Head of caudate nucleus (tissue), 42 donors: ENCODE results near the gene CDKAL1.
"Not testable (repeated sequence)": the region's sequence is repeated elsewhere in the genome, so short reads cannot be mapped to it uniquely, and the experiment has no call there.

Experiments used
- DNase-seq, 42 donors: peaks; one replicate each; pipeline versions ENCODE4 v3.0.0 to v3.0.0-alpha.2; 2020 to 2021; ENCODE audit warnings: mixed read lengths in 7 of 42
- intact Hi-C: fragments of 100-400 bp; cut with DNase I; formaldehyde crosslinking; loops from one replicate; pipeline ENCODE4 v1.15.0; 2022

CDKAL1 gene

DNA sequence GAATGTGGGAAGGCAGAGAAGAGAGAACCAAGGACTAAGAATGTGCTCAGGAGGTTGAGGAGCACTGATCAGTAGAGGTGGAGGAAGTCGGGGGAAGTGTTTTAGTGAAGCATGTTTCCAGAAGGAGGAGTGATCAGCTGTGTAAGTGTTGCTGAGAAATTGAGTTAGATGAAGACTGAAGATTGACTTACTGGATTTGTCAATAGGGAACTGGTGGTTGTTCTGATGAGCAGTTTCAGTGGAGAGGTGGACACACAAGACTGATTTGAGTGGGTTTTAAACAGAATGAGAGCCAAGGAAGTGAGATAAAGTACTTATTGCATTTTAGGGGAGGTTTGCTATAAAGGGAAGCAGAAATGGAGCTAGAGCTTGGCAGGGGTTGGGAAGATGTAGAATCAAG, 182.6 kb downstream of the CDKAL1 start:
- intact Hi-C loops: no loop called here
- no peak for DNase-seq

GRCh38 chr6:20717743-20718142, 183.5 kb downstream of the CDKAL1 start:
- no peak for DNase-seq
- intact Hi-C loops: no loop called here

GRCh38 chr6:20718705-20719653, 184.7 kb downstream of the CDKAL1 start:
- intact Hi-C loops: no loop called here
- DNase-seq: no peak

DNA sequence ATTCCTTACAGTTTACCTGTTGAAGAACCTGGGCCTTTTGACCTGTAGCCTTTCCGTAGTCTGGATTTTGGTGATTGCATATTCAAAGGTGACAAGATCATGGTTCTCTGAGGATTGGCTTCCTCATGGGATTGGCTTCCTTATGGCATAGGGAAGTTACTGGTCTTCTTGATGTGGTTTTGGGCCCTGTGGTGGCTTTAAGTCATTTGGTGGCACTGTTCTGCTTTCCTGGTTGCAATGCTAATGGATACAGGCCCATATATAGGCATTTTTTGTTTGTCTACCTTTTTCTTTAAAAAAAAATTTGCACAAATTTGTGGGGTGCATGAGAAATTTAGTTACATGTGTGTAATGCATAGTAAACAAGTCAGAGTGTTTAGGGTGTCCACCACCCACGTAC, 185.7 kb downstream of the CDKAL1 start:
- intact Hi-C loops: no loop called here
- no peak for DNase-seq

- DNase-seq, intact Hi-C loops: not testable (repeated sequence)
Observed at GRCh38 chr6:20721121-20721520, 186.9 kb downstream of the CDKAL1 start.

- intact Hi-C loops: no loop called here
- no peak for DNase-seq
Observed at GRCh38 chr6:20722455-20722854, 188.2 kb downstream of the CDKAL1 start.

DNA sequence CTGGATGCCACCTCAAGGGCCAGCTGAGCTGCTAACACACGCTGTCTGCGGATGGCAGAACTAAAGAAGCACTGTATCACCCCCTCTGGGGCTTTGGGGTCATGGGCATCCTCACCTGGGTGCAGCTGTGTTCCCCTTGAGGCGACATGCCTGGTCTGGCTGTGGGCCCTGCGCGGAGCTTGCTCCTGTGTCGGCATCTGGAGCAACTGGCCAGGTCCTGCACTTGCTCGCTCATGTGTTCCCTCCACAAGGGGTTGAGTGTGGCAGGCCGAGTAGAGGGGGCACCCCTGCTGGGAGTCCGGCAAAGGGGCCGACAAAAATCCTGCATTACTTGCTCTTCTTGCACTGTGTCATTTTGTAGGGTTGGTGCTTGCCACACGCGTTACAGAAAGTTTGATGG, 189.0 kb downstream of the CDKAL1 start:
- intact Hi-C loops: no loop called here
- DNase-seq: no peak

DNA sequence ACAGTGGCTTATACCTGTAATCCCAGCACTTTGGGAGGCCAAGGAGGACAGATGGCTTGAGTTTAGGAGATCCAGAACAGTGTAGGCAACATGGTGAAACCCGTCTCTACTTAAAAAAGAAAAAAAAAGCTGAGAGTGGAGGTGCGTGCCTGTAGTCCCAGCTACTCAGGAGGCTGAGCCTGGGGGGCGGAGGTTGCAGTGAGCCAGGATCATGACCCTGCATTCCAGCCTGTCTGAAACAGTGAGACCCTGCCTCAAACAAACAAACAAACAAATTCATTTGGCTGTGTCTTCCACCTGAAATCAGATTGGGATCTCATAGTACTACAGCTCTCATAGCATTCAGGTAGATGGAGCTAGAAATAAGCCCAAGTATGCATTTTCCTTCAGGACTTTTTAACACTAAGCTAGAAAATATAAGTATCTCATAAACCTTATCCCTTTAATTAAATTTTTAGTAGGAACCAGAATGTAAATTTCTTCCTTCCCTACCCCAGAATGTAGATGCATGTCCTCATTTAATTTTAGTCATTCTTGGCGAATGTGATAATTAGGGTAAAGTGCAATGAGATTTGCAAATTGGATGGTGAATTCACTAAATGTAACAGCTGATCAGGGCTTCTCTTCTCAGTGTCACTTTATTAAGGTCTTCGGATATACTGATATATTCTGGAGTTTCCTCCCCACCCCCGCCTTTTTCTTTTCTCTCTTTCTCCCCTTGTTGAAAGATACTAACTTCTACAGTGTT, 190.4 kb downstream of the CDKAL1 start:
- no peak for DNase-seq
- intact Hi-C loops: no loop called here

- intact Hi-C loops, DNase-seq: not testable (repeated sequence)
Observed at GRCh38 chr6:20725235-20725634, 191.0 kb downstream of the CDKAL1 start.

DNA sequence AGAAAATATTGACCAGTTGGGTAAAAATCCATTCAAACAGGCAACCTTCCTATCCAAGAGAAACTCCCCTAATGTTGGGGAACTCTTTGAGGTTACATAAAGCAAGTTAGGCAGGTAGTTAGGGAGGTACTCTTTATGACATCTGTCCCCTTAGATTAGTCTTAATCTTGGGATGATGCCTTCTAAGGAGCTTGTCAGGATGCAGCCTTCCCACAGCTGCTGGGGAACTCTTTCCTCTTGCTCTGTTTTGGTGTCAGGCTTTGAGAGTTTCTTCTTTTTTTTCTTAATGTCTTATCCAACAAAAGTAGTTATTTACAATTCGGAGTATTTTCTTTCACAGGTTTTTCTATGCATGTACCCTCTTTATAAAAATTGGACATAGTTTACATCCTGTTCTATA, 194.8 kb downstream of the CDKAL1 start:
- intact Hi-C loops: no loop called here
- no peak for DNase-seq

- intact Hi-C loops, DNase-seq: not testable (repeated sequence)
Observed at GRCh38 chr6:20732362-20732761, 198.1 kb downstream of the CDKAL1 start.

DNA sequence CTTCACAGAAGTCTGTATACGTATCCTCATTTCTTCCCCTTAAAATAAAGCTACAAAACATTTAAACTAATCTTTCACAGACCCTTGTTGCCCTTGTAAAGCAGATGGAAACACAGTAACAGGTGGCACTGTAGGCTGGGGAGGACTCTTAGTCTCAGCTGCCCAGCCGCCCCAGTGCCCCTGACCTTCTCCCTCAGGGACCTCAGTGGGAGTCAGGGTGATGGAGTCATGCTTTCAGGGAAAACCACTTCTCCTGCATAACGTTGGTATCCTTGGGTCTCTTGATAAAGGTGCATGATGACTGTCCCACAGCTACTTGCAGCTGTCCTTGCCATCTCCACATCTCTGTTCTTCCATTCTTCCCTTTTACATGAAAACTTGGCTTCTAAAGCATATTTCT, 198.6 kb downstream of the CDKAL1 start:
- intact Hi-C loops: no loop called here
- no peak for DNase-seq

- no peak for DNase-seq
- intact Hi-C loops: no loop called here
Observed at GRCh38 chr6:20737912-20738311, 203.7 kb downstream of the CDKAL1 start.

DNA sequence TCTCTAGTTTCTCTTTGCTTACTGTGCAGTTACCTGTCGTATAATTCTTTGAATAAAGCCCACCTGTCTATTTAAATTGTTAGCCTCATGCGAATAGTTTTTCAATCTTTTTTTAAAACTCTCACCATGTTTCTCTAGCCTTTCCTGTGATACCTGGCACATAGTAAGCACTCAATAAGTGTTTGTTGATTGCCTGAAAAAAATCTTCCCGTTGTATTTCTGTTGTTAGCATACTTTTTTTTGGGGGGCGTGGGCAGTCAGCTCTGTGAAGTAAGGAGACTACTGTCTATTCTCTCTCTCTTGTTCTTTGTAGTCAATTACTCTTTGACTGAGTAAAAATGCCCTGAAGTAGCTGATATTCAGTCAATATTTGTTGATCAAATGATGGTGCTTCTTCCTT, 205.8 kb downstream of the CDKAL1 start:
- intact Hi-C loops: no loop called here
- DNase-seq: no peak

GRCh38 chr6:20740727-20741126, 206.5 kb downstream of the CDKAL1 start:
- intact Hi-C loops: no loop called here

GRCh38 chr6:20741490-20741889, 207.2 kb downstream of the CDKAL1 start:
- intact Hi-C loops: no loop called here
- no peak for DNase-seq

More at GRCh38 chr6:20740727-20741126, 206.5 kb downstream of the CDKAL1 start:
- no peak for DNase-seq

DNA sequence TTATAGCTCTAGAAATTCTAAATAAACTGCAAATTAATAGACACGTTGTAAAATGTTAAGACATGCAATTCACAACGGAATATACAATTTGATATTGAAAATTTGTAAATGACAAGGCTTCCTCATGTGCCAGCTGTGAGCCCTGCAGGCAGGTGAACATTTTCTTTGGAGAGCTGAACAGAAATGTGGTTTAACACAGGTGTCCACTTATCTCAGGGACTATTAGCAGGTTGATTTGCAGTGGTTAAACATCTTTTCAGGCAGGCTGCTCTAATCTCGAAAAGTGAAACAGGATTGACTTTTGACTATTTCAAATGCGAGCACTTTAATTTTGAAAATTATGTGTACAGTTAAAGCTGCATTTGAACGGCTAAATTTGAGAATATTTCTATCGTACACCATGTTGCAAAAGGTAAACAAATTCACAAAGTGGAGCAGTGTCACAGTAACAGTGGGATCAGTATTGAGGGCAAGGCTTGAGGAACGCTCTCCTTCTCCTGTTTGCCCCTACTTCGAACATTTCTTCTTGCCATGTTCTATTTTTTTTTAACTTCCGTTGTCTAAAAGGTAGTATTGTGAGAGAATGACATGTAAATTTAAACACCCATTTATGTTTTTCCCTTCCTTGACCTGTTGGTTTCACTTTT, 210.8 kb downstream of the CDKAL1 start:
- intact Hi-C loops: no loop called here
- no peak for DNase-seq

DNA sequence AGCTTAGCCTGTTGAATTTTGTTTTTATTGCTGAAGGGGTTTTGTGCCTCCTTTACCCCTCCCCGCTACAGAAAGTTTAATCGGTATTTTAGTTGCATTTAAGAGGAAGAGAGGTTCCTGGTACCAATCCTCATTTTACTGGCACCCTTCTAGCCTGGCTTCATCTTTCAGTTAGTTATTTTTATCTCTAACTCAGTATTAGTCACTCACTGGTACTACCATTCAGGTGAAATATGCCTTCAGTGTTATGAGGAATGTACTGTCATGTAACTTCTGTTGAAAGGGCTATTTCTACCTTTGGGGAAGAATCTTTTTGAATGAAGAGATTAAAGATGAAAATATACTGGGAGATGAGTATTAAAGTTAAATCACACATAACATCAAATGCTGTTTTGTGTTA, 211.8 kb downstream of the CDKAL1 start:
- DNase-seq: no peak
- intact Hi-C loops: no loop called here

DNA sequence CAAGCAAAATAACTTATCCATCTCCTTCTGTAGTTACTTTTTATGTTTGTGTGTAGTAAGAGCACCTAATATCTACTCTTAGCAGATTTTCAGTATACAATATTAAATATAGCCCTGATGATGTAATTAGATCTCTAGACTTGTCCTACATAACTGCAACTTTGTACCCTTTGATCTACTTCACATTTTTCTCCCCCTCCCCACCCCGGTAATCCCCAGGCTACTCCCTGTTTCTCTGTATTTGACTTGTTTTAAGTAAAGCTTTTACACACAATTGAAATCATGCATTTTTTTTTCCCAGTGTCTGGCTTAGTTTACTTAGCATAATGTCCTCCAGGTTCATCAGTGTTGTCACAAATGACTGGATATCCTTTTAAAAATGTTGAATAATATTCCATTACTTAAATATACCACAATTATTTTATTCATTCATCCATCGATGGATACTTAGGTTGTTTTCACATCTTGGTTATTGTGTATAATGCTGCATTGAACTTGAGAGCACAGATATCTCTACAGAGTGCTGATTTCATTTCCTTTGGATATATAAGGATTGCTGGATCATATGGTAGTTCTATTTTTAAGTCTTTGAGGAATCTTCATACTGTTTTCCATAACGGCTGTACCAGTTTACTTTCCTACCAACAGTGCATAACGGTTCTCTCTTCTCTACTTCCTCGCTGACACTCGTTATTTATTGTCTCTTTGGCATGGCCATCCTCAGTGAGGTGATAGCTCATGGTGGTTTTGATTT, 212.7 kb downstream of the CDKAL1 start:
- DNase-seq: no peak
- intact Hi-C loops: no loop called here
